GM10266 (cell line): ENCODE measurements around the gene MAGEF1.

Source experiments
- DNase-seq: peaks from one replicate; pipeline ENCODE4 v3.0.0; 2012; ENCODE audit errors: extremely low spot score
- CTCF ChIP-seq: IDR thresholded peaks from 2 replicates; pipeline ENCODE4 v1.5.1; 2012; ENCODE audit warnings: mild to moderate bottlenecking, low read depth; ENCODE audit not compliant: control insufficient read depth, insufficient read depth; ENCODE audit errors: missing control alignments

The MAGEF1 gene

GRCh38 chr3:184672335-184672734 lies 39.5 kb downstream of the MAGEF1 start:
- TF ChIP-seq CTCF = no peak
- no peak for DNase-seq

GRCh38 chr3:184670091-184670602 lies 41.7 kb downstream of the MAGEF1 start:
- no peak for TF ChIP-seq CTCF
- no peak for DNase-seq

DNA sequence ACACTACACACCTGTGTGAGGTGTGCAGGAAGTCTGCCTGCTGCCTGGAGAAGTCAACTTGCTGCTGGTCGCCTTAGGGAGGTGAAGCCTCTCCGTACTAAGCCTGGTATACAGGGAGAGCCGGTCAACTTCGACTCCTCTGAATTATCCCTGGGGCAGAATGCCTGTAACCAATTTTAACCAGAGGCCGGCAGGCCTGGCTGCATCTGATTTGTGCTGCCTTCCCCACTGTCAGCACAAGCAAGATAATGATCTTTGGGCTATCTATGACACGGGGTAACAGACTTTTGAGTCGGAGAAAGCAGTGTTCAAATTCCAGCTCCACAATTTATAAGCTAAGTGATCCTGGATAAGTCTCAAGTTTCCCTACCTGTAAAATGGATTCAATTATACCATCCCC lies 42.3 kb downstream of the MAGEF1 start:
- DNase-seq = no peak
- no peak for TF ChIP-seq CTCF

- no peak for DNase-seq
These were observed 45.4 kb downstream of the MAGEF1 start for GRCh38 chr3:184666442-184666841.

GRCh38 chr3:184665101-184665500 lies 46.8 kb downstream of the MAGEF1 start:
- no peak for DNase-seq
- TF ChIP-seq CTCF = no peak

More at GRCh38 chr3:184666442-184666841, 45.4 kb downstream of the MAGEF1 start:
- no peak for TF ChIP-seq CTCF

- no peak for DNase-seq
- no peak for TF ChIP-seq CTCF
These were observed 48.1 kb downstream of the MAGEF1 start for GRCh38 chr3:184663756-184664155.

DNA sequence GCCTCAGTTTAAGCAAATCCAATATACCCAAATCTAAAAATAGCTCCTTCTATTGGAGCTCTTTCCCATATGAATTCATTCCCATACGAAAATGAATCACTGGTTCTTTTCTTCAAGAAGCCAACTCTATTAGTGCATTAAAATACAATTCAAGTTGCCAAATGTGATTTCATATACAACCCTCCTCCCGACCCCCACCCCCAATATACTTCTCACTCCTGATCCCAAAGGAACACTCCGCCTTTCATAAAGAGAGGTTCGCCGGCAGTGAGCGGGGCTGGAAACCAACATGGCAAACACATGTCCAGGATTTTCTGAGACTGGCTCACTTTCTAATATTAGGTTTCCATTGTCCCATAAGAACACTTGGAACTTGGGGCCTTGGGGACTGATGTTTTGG lies 48.5 kb downstream of the MAGEF1 start:
- no peak for DNase-seq
- TF ChIP-seq CTCF = no peak

- DNase-seq = no peak
- no peak for TF ChIP-seq CTCF
These were observed 49.7 kb downstream of the MAGEF1 start for GRCh38 chr3:184662187-184662586.
